Putamen (tissue), 1 donor: ENCODE measurements around the gene DDX5.

Experiments used
- DNase-seq: peaks from one replicate; pipeline ENCODE4 v3.0.0-alpha.2; 2016; ENCODE audit warnings: low spot score

Gene DDX5

DNA sequence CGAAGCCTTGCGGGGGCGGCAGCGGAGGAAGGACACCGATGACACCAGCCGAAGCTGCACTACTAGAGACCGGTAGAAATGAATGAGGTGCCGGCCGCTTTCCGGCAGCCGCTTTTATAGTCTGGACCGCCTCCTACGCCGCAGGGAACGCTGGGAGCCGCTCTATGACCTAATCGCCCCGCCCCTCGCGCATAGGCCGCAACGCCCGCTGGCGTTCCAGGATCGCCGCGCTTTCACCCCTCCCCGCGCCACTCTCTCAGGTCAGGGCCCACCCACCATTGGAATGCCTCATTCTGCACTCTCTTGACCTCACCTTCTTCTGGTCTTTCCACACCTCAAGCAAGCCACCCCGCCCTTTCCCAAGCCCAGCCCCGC is at the start of gene DDX5:
Gene DDX5, minus strand, starts transcription at position 89 of the 375 bp plus-strand sequence. CDS start 170 bp downstream, outside the sequence.
- DNase-seq = peak; percentile 95

DNA sequence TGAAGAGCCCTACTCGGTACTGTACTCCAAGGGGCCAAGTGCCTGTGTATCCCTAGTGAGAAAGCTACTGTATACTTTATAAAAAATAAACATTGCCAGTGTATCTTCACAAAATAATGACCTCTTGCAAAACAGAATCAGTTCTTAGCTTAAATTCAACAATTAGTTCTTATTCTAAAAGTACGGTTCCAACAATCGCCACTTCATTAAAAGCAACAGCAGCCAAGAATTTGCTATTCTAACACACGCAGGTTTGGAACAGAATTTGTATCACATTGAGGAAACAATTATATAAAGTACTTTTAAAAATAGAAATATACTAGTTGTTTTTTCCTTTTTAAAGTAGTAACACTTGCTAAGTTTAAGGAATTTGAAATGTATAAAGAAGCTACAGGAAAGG is 49.2 kb upstream of the DDX5 start:
- DNase-seq = no peak

DNA sequence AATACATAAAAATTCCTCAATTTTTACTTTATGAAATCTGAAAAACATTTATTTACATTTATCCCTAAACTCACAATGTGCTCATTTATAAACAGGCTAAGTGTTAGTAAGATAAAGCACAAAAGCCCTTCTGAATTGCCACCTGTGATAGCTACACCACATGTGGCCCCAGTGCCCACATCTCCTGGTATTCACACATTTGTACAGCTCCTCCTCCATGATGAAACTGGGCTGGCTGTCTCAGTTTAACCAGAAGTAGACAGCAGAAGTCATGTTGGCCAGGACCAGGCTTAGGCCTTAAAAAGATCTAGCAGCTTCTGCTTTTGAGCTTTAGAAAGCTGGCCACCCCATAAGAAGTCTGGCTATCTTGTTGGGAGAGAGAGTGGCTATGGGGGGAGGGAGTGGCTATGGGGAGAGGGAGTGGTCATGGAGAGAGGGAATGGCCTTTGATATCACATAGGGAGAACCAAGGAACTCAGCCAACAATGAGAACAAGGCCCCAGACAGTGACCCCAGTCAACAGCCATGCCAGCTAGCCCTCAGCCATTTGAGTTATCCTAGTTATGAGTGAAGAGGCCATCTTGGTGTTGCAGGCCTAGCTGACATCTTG is 48.0 kb upstream of the DDX5 start:
- no peak for DNase-seq

- no peak for DNase-seq
Measured at GRCh38 chr17:64551461-64551860, 45.4 kb upstream of the DDX5 start.

DNA sequence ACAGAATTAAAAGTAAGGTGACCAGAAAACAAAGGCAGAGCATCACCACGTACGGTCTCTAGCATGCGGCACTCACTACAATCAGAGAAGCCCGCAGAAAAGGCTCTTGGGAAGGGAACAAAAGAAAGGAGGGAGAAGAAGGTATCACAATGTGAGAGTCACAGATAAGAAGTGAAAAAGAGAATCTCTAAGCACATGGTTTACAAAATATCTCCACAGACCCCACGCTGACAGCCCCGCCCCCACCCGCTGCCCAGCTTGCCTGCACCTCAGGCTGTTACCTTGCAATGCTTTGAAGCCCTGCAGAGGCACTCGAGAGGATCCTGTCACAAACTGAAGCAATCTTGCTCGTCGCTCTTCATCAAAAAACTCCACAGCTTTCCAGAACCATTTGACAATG is 41.2 kb upstream of the DDX5 start:
- no peak for DNase-seq

GRCh38 chr17:64546716-64547115 is 40.6 kb upstream of the DDX5 start:
- no peak for DNase-seq

DNA sequence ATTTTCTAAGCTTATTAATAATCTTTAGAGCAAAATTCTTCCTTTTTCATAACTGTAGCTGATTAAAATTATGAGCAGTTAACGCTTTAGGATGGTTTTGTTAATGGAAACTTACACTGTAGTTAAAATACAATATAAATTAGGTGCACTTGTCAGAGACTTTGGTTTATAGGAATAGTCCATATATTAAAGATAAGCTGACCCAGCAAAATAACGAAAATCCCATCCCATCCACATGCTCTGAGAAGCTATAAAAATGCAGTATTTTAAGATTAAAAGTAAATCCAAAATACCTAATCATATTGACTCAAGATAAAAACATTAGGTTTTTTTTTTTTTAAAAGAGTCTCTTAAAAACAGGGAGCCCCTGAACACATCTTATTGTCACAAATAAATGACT is 38.7 kb upstream of the DDX5 start:
- DNase-seq = no peak

GRCh38 chr17:64540118-64540776 is 34.2 kb upstream of the DDX5 start:
- no peak for DNase-seq

- no peak for DNase-seq
Measured at GRCh38 chr17:64538508-64539130, 32.5 kb upstream of the DDX5 start.

- no peak for DNase-seq
Measured at GRCh38 chr17:64537488-64537887, 31.4 kb upstream of the DDX5 start.

DNA sequence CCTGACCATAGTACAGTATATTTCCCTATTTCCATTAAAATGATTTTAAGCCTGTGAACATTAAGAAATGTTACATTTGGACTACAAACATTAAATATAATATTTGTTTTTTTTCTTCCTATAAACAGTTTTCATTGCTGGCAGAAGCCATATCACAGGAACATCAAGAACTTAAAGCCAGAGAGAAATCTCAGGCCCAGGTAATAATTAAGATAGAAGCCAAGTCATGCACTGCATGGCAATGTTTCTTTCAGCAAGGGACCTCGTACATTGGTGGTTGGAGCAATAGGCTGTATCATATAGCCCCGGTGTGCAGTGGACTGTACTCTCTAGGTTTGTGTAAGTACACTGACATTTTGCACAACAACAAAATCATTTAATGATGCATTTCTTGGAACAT is 30.8 kb upstream of the DDX5 start:
- no peak for DNase-seq

GRCh38 chr17:64535357-64535756 is 29.3 kb upstream of the DDX5 start:
- no peak for DNase-seq

DNA sequence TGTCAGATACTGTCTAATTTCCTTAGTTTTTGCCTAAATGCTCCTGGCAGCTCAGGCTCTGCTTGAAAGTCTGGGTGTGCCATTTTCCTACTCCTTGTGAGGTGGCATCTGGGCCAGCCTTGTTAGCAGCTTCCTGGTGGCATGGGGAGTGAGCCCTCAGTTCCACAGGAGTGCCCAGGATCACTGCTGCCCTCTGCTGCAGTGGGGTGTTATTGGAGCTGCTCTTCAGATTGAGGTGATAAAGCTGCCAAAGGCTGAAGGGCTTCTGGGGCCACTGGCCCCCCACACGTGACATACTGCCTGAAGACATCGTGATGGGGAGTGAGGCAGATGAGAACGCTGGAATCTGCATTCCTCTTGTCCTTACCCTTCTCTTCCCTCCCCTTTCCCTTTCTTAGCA is 28.1 kb upstream of the DDX5 start:
- DNase-seq = no peak

DNA sequence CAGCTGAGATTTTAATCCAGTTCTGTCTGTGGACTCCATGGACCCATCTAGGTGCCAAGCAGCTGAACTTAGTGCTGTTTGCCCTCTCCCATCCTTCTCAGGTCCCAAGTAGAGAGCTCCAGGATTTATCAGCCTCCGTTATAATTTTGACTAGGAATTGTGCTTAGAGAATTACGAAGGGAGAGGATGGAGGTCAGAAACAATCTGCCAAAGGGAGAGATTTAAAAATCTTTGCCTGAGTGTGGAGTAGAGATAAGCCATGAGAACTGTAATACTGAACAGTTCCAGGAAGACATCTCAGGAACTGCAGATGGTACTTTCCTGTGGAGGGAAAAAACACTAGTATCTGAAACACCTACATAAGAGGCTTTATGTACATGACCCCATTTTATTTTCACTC is 27.7 kb upstream of the DDX5 start:
- DNase-seq = no peak

DNA sequence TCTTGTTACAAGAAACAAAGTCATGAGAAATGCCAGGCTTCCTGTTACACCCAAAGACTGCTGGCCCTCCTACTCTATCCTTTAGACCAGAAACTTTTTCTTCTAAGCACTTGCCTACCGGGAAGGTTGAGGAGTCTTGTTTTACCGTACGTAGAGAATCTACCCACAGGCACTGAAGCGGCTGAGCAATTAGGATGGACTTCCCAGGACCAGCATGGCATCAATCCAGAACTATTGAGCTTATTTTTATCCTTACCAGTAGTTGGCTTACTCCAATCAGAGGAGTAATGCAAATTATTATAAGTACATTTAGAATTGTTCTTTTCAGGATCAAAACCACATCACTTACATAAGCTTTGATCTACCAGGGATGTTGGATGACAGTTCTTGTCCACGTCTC is 26.3 kb upstream of the DDX5 start:
- DNase-seq = no peak

DNA sequence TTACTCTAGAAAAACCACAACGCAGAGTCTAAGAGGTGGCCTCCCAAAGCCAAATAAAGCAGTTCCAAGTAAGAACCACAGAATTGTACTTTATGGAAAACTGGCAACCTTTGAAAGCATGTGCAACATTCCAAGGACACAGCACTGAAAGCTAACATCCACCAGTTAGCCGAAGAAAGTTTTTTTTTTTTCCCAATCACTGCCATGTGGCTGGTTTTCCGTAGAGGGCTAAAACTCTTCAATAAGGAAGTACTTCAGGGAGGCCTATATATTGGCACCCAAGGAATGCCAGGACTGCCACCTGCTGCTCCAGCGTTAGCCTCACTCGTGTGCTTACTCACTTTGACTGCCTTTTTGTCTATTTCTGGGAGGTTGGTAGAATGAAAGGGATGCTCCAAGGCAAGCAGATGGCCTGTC is 25.9 kb upstream of the DDX5 start:
- DNase-seq = no peak

DNA sequence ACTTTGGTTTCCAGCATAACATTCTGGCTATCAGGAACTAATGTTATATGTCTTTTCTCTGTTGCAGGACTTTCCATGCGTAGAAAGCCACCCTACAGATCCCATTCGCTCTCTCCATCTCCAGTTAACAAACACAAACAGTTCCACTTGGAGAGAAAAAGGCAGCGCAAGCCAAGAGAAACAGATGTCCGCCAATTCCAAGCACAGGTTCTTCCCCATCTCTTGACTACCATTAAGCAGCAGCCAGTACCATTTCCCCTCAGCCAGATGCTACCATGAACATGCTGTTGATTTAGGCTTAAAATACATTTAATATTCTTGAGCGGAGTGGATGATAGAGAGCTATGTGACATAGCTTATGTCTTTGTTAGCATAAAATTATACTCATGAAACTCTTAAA is 23.1 kb upstream of the DDX5 start:
- DNase-seq = no peak

DNA sequence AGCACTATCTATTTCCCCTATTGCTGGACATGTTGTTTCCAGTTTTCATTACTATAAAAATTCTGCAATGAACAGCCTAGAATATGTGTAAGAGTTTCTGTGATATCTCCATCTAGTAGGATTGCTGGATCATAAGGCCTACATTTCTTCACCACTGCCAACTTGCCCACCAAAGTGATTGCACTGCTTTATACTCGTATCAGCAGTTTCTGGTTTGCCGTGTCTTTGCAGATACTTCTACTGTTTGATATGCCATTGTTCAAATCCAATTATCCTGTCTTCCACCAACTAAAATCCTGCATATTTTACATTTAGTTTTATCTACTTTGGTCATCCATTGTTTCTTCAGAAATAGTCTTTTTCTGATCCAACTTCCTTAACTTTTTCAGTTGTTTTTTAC is 21.8 kb upstream of the DDX5 start:
- DNase-seq = no peak

- DNase-seq = no peak
Measured at GRCh38 chr17:64520359-64520758, 14.3 kb upstream of the DDX5 start.

GRCh38 chr17:64519601-64520000 is 13.5 kb upstream of the DDX5 start:
- DNase-seq = no peak

DNA sequence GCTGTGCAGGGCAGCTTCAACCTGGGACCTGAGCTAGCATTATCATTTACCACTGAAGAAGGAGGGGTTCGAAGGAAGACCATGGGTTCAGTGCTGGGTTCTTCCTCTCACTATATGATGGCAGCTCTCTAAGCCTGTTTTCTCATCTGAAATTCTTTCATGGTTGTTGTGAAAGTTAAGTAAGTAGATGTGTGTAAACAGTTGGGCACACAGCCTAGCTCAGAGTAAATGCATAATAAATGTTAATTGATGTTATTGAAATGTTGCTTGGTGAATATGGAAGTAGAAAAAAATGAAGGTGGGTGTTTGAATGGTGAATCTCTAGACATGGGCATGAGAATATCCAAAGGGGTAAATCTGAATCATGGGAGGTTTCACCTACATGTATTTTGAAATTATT is 9.7 kb upstream of the DDX5 start:
- DNase-seq = no peak

GRCh38 chr17:64515419-64515818 is 9.3 kb upstream of the DDX5 start:
- no peak for DNase-seq

DNA sequence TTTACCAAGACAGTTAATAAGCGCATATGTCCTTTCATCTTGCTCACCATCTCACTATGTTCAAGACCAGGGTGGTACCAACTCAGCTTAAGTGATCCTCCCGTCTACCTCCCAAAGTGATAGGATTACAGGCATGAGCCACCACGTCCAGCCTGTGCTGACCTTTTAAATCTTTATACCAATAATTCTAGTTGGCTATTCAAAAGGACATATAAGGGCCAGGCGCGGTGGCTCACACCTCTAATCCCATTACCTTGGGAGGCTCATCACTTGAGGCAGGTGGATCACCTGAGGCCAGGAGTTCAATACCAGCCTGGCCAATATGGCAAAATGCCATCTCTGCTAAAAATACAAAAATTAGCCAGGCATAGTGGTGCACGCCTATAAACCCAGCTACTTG is 3.1 kb upstream of the DDX5 start:
- DNase-seq = no peak

GRCh38 chr17:64508683-64509082 is 2.6 kb upstream of the DDX5 start:
- no peak for DNase-seq
